Measurements from ENCODE around the gene MAP4K3.

- no peak for TF ChIP-seq CTCF (IDR thresholded peaks at IDR 0.05; ENCODE audit: insufficient read depth, low read length)
- TF ChIP-seq POLR2AphosphoS5 (IDR thresholded peaks at IDR 0.05; ENCODE audit: low read depth), result no peak
- no peak for TF ChIP-seq GABPA (IDR thresholded peaks at IDR 0.05; ENCODE audit: low read depth)
Measured at GRCh38 chr2:39475006-39475405, 37.9 kb upstream of the MAP4K3 start.

All from HL-60 (cell line).